Measurements from ENCODE around the gene NT5C2.
"Not testable (repeated sequence)": the region's sequence is repeated elsewhere in the genome, so short reads cannot be mapped to it uniquely, and the experiment has no call there.

Gene NT5C2

GRCh38 chr10:103224133-103224532 is 31.1 kb upstream of the NT5C2 start:
- Histone ChIP-seq H4K20me1 (ENCODE audit: insufficient read depth, low read length) (no peaks in the 10 kb centered on the region), H3K9me3 (ENCODE audit: insufficient read depth, low read length, severe bottlenecking) (peaks cover 8% of the 10 kb centered on the region), H3K4me1 (ENCODE audit: insufficient read depth, low read length) (no peaks in the 10 kb centered on the region), H3K79me2 (ENCODE audit: insufficient read depth, low read length) (no peaks in the 10 kb centered on the region), H3K36me3 (ENCODE audit: insufficient read depth, low read length) (no peaks in the 10 kb centered on the region), H3K27ac (ENCODE audit: low read length) (no peak overlapping the region), H3K4me2 (ENCODE audit: insufficient read depth, low read length) (no peak overlapping the region), H2AFZ (ENCODE audit: low read depth, low read length) (no peak overlapping the region), H3K9ac (ENCODE audit: low read depth, low read length) (no peak overlapping the region), H3K4me3 (ENCODE audit: low read depth in 1 of 2, low read length in 2 of 2) (no peak overlapping the region), H3K27me3 (ENCODE audit: insufficient read depth, low read length, poor library complexity) (no peaks in the 10 kb centered on the region)
- TF ChIP-seq CTCF (IDR thresholded peaks at IDR 0.05; ENCODE audit: borderline replicate concordance, extremely low read depth, low read length, poor library complexity, severe bottlenecking) (no peak), EZH2 (IDR thresholded peaks at IDR 0.05; ENCODE audit: borderline replicate concordance, low read depth, low read length, severe bottlenecking) (no peak)
- ATAC-seq (ENCODE audit: insufficient read depth, low read depth) (no peak), DNase-seq (no peak)

GRCh38 chr10:103216362-103216761 is 23.3 kb upstream of the NT5C2 start:
- not testable (repeated sequence) for H3K27me3 ChIP-seq (ENCODE audit: insufficient read depth, low read length, poor library complexity); H3K9ac ChIP-seq (ENCODE audit: low read depth, low read length); H3K9me3 ChIP-seq (ENCODE audit: insufficient read depth, low read length, severe bottlenecking); H3K4me2 ChIP-seq (ENCODE audit: insufficient read depth, low read length); H3K4me1 ChIP-seq (ENCODE audit: insufficient read depth, low read length); H4K20me1 ChIP-seq (ENCODE audit: insufficient read depth, low read length); H3K4me3 ChIP-seq (ENCODE audit: low read depth in 1 of 2, low read length in 2 of 2); H3K79me2 ChIP-seq (ENCODE audit: insufficient read depth, low read length); ATAC-seq (ENCODE audit: insufficient read depth, low read depth); DNase-seq; H3K36me3 ChIP-seq (ENCODE audit: insufficient read depth, low read length); H3K27ac ChIP-seq (ENCODE audit: low read length); H2AFZ ChIP-seq (ENCODE audit: low read depth, low read length)

GRCh38 chr10:103215601-103216000 is 22.5 kb upstream of the NT5C2 start:
- H3K36me3 ChIP-seq (ENCODE audit: insufficient read depth, low read length): no peaks in the 10 kb centered on the region
- H3K79me2 ChIP-seq (ENCODE audit: insufficient read depth, low read length): no peaks in the 10 kb centered on the region
- no peaks in the 10 kb centered on the region for H3K4me1 ChIP-seq (ENCODE audit: insufficient read depth, low read length)
- no peaks in the 10 kb centered on the region for H4K20me1 ChIP-seq (ENCODE audit: insufficient read depth, low read length)
- TF ChIP-seq EZH2 (IDR thresholded peaks at IDR 0.05; ENCODE audit: borderline replicate concordance, low read depth, low read length, severe bottlenecking) (no peak), CTCF (IDR thresholded peaks at IDR 0.05; ENCODE audit: borderline replicate concordance, extremely low read depth, low read length, poor library complexity, severe bottlenecking) (no peak)
- H3K4me3 ChIP-seq (ENCODE audit: low read depth in 1 of 2, low read length in 2 of 2): no peak overlapping the region
- H3K27me3 ChIP-seq (ENCODE audit: insufficient read depth, low read length, poor library complexity): no peaks in the 10 kb centered on the region
- no peak overlapping the region for H3K27ac ChIP-seq (ENCODE audit: low read length)
- DNase-seq: no peak
- no peak overlapping the region for H2AFZ ChIP-seq (ENCODE audit: low read depth, low read length)
- no peak for ATAC-seq (ENCODE audit: insufficient read depth, low read depth)
- H3K9ac ChIP-seq (ENCODE audit: low read depth, low read length): no peak overlapping the region
- H3K9me3 ChIP-seq (ENCODE audit: insufficient read depth, low read length, severe bottlenecking): peaks cover 2% of the 10 kb centered on the region
- no peak overlapping the region for H3K4me2 ChIP-seq (ENCODE audit: insufficient read depth, low read length)

- not testable (repeated sequence) for H3K4me2 ChIP-seq (ENCODE audit: insufficient read depth, low read length); H2AFZ ChIP-seq (ENCODE audit: low read depth, low read length); H4K20me1 ChIP-seq (ENCODE audit: insufficient read depth, low read length); H3K9ac ChIP-seq (ENCODE audit: low read depth, low read length); H3K36me3 ChIP-seq (ENCODE audit: insufficient read depth, low read length); H3K27ac ChIP-seq (ENCODE audit: low read length); H3K4me3 ChIP-seq (ENCODE audit: low read depth in 1 of 2, low read length in 2 of 2); H3K79me2 ChIP-seq (ENCODE audit: insufficient read depth, low read length); H3K4me1 ChIP-seq (ENCODE audit: insufficient read depth, low read length); DNase-seq; H3K27me3 ChIP-seq (ENCODE audit: insufficient read depth, low read length, poor library complexity); H3K9me3 ChIP-seq (ENCODE audit: insufficient read depth, low read length, severe bottlenecking); ATAC-seq (ENCODE audit: insufficient read depth, low read depth)
Measured at GRCh38 chr10:103210262-103210661, 17.2 kb upstream of the NT5C2 start.

GRCh38 chr10:103207643-103208042 is 14.6 kb upstream of the NT5C2 start:
- not testable (repeated sequence) for H3K9me3 ChIP-seq (ENCODE audit: insufficient read depth, low read length, severe bottlenecking); H3K36me3 ChIP-seq (ENCODE audit: insufficient read depth, low read length); H3K4me2 ChIP-seq (ENCODE audit: insufficient read depth, low read length); H4K20me1 ChIP-seq (ENCODE audit: insufficient read depth, low read length); DNase-seq; H2AFZ ChIP-seq (ENCODE audit: low read depth, low read length); H3K9ac ChIP-seq (ENCODE audit: low read depth, low read length); ATAC-seq (ENCODE audit: insufficient read depth, low read depth); H3K27ac ChIP-seq (ENCODE audit: low read length); H3K27me3 ChIP-seq (ENCODE audit: insufficient read depth, low read length, poor library complexity); H3K4me3 ChIP-seq (ENCODE audit: low read depth in 1 of 2, low read length in 2 of 2); H3K79me2 ChIP-seq (ENCODE audit: insufficient read depth, low read length); H3K4me1 ChIP-seq (ENCODE audit: insufficient read depth, low read length)

All from DND-41 (cell line).